Esophagus muscularis mucosa (tissue), 3 donors: ENCODE data around the gene FKBP10.

Source experiments
- POLR2A ChIP-seq: fragments of 450-650 bp; IDR thresholded peaks from one replicate; pipeline ENCODE4 v1.6.1; 2017; ENCODE audit warnings: antibody characterized with exemption, moderate library complexity, mild to moderate bottlenecking, low read depth
- TF ChIP-seq, protein P1 (sequence below), 3 experiments: fragments of 200-600 bp in 2 of 3; fragments of 450-650 bp in 1 of 3; sonication (generic) in 2 of 3; IDR thresholded peaks; one replicate each; pipeline ENCODE4 v1.5.1; 2017 to 2019; ENCODE audit warnings: antibody characterized with exemption in 3 of 3, mild to moderate bottlenecking in 2 of 3, moderate library complexity in 1 of 3

DNA sequence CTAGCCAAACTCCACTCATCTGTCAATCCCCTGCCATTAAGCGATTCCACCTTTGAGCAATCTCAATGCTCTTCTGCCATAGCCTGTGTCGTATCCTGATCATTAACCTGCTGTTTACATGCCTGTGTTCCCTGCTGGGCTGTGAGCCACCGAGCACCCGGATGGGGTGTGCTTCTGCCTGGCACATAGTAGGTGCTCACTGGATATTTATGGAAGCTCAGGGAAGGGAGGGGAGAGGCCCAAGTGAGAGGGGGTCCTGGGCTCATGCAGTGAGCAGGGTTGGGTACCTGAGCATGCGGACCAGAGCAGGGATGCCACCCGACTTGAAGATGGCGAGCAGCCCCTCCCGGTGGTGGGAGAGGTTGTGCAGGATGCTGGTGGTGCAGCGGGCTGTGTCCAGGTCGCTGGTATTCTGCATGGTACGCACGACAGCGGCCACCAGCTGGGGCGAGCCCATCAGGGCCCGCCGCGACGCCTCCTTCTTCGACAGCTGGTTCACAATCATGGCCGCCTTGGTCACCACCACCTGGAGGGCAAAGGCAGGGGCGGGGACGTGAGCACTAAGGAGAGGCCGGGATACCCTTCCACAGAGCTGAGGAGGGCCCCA, 44.0 kb upstream of the FKBP10 start:
- TF ChIP-seq, protein P1, sequence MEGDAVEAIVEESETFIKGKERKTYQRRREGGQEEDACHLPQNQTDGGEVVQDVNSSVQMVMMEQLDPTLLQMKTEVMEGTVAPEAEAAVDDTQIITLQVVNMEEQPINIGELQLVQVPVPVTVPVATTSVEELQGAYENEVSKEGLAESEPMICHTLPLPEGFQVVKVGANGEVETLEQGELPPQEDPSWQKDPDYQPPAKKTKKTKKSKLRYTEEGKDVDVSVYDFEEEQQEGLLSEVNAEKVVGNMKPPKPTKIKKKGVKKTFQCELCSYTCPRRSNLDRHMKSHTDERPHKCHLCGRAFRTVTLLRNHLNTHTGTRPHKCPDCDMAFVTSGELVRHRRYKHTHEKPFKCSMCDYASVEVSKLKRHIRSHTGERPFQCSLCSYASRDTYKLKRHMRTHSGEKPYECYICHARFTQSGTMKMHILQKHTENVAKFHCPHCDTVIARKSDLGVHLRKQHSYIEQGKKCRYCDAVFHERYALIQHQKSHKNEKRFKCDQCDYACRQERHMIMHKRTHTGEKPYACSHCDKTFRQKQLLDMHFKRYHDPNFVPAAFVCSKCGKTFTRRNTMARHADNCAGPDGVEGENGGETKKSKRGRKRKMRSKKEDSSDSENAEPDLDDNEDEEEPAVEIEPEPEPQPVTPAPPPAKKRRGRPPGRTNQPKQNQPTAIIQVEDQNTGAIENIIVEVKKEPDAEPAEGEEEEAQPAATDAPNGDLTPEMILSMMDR (IDR thresholded peaks at IDR 0.05) = no peak
- no peak for TF ChIP-seq POLR2A
